HepG2 (cell line): ENCODE data around the gene HIVEP2. TPM values are rescaled to one million over a fixed set of nuclear protein-coding genes. Genes with fewer than 3 reads are reported as not detected.
A peak's percentile ranks its signal among the peaks of the same experiment; 100 is the strongest.

Source experiments
- ARHGAP35 ChIP-seq: sonication (generic); formaldehyde crosslinking; IDR thresholded peaks from 2 replicates; pipeline ENCODE4 v1.9.0; 2022; ENCODE audit warnings: mild to moderate bottlenecking, inconsistent platforms, moderate library complexity, missing genetic modification reagents, borderline replicate concordance
- CHD2 ChIP-seq: IDR thresholded peaks from 2 replicates; pipeline ENCODE4 v1.6.1; 2011; ENCODE audit warnings: low read depth, low read length, improper control_type of control experiment
- EEA1 ChIP-seq: sonication (generic); formaldehyde crosslinking; IDR thresholded peaks from 2 replicates; pipeline ENCODE4 v1.5.1; 2020; ENCODE audit warnings: mild to moderate bottlenecking, missing genetic modification reagents, borderline replicate concordance
- FOXP4 ChIP-seq: sonication (generic); formaldehyde crosslinking; IDR thresholded peaks from 2 replicates; pipeline ENCODE4 v1.4.0; 2020; ENCODE audit warnings: missing genetic modification reagents
- HMGA1 ChIP-seq: sonication (generic); formaldehyde crosslinking; conservative IDR thresholded peaks from 2 replicates; pipeline ENCODE4 v1.4.0; 2020; ENCODE audit warnings: missing genetic modification reagents
- MAX ChIP-seq: IDR thresholded peaks from 2 replicates; pipeline ENCODE4 v1.6.1; 2012; ENCODE audit warnings: inconsistent platforms
- MTF2 ChIP-seq: sonication (generic); formaldehyde crosslinking; IDR thresholded peaks from 2 replicates; pipeline ENCODE4 v1.5.0; 2020; ENCODE audit warnings: missing genetic modification reagents, borderline replicate concordance
- SATB2 ChIP-seq: sonication (generic); formaldehyde crosslinking; IDR thresholded peaks from 2 replicates; pipeline ENCODE4 v1.5.0; 2020; ENCODE audit warnings: missing genetic modification reagents
- SETDB1 ChIP-seq: sonication (generic); formaldehyde crosslinking; IDR thresholded peaks from 2 replicates; pipeline ENCODE4 v1.5.1; 2020; ENCODE audit warnings: missing genetic modification reagents, mild to moderate bottlenecking, borderline replicate concordance
- STAT6 ChIP-seq: sonication (generic); formaldehyde crosslinking; IDR thresholded peaks from 2 replicates; pipeline ENCODE4 v1.4.0; 2020; ENCODE audit warnings: missing genetic modification reagents, mild to moderate bottlenecking, borderline replicate concordance
- ZBTB10 ChIP-seq: sonication (generic); formaldehyde crosslinking; IDR thresholded peaks from 2 replicates; pipeline ENCODE4 v1.4.0; 2020; ENCODE audit warnings: missing genetic modification reagents, borderline replicate concordance
- ZBTB2 ChIP-seq: sonication (generic); formaldehyde crosslinking; IDR thresholded peaks from 2 replicates; pipeline ENCODE4 v1.8.0; 2022; ENCODE audit warnings: low read depth, missing genetic modification reagents
- ZBTB38 ChIP-seq: sonication (generic); formaldehyde crosslinking; IDR thresholded peaks from 2 replicates; pipeline ENCODE4 v1.5.1; 2020; ENCODE audit warnings: mild to moderate bottlenecking, missing genetic modification reagents
- ZFY ChIP-seq: sonication (generic); formaldehyde crosslinking; IDR thresholded peaks from 2 replicates; pipeline ENCODE4 v1.4.0; 2020; ENCODE audit warnings: missing genetic modification reagents
- ZNF430 ChIP-seq: sonication (generic); formaldehyde crosslinking; IDR thresholded peaks from 2 replicates; pipeline ENCODE4 v1.9.0; 2021; ENCODE audit warnings: mild to moderate bottlenecking, missing genetic modification reagents
- ZNF451 ChIP-seq: sonication (generic); formaldehyde crosslinking; IDR thresholded peaks from 2 replicates; pipeline ENCODE4 v1.5.0; 2020; ENCODE audit warnings: mild to moderate bottlenecking, missing genetic modification reagents
- ZNF547 ChIP-seq: sonication (generic); formaldehyde crosslinking; IDR thresholded peaks from 2 replicates; pipeline ENCODE4 v1.5.1; 2020; ENCODE audit warnings: mild to moderate bottlenecking, missing genetic modification reagents
- ZNF556 ChIP-seq: sonication (generic); formaldehyde crosslinking; IDR thresholded peaks from 2 replicates; pipeline ENCODE4 v1.4.0; 2020; ENCODE audit warnings: mild to moderate bottlenecking, missing genetic modification reagents, borderline replicate concordance
- ZNF605 ChIP-seq: sonication (generic); formaldehyde crosslinking; IDR thresholded peaks from 2 replicates; pipeline ENCODE4 v1.8.0; 2022; ENCODE audit warnings: mild to moderate bottlenecking, missing genetic modification reagents
- polyA plus RNA-seq, 8 experiments: library from polyadenylated mRNA; depleted of rRNA in 3 of 8; stranded (reverse) in 7 of 8; unstranded in 1 of 8; fragments of >200 nt; fragmentation: Illumina TruSeq in 4 of 8; extraction: Trizol in 4 of 8; gene quantifications; 2 replicates each; pipeline versions ENCODE4 v1.2.1 to v1.2.3, GENCODE V29; 2011 to 2016; ENCODE audit warnings: low read depth in 4 of 8, missing spikeins in 1 of 8, mixed read lengths in 1 of 8; ENCODE audit not compliant: insufficient read depth in 1 of 8
- total RNA-seq, 5 experiments: library from RNA; depleted of rRNA; stranded (reverse); fragments of >200 nt; fragmentation: Illumina TruSeq; extraction: Trizol; gene quantifications; 2 replicates each; pipeline ENCODE4 v1.2.3, GENCODE V29; 2016; ENCODE audit warnings: low read depth in 1 of 5

The HIVEP2 gene
- total and polyA plus RNA-seq, 2 of the 13 experiments (the other 11 are each of a cell fraction or from before 2014, with no cell fraction given): 3.4 to 12.9 TPM

GRCh38 chr6:142945446-142946180, 637 bp upstream of the HIVEP2 start (continued):
- TF ChIP-seq STAT6 (CRISPR knock-in tag) (no peak), FOXP4 (CRISPR knock-in tag) (no peak; the same call in 1 of the 2 replicates), ZNF430 (no peak), CHD2 (peak; percentile 81), ZNF547 (CRISPR knock-in tag) (0 out of 2 replicates have a peak, but pooled peaks have one; percentile 10), EEA1 (no peak; the same call in 1 of the 2 replicates), ZNF556 (CRISPR knock-in tag) (no peak), ZFY (CRISPR knock-in tag) (no peak), ZBTB2 (CRISPR knock-in tag) (peak; percentile 51), SETDB1 (CRISPR knock-in tag) (no peak), SATB2 (no peak), ZNF605 (CRISPR knock-in tag) (no peak; the same call in 1 of the 2 replicates), ZBTB10 (CRISPR knock-in tag) (0 out of 2 replicates have a peak, but pooled peaks have one; percentile 41), ARHGAP35 (CRISPR knock-in tag) (0 out of 2 replicates have a peak, but pooled peaks have one; percentile 55), HMGA1 (CRISPR knock-in tag) (no peak), MTF2 (CRISPR knock-in tag) (no peak), ZNF451 (CRISPR knock-in tag) (peak; percentile 16; the same call in 1 of the 2 replicates), ZBTB38 (CRISPR knock-in tag) (0 out of 2 replicates have a peak, but pooled peaks have one; percentile 69), MAX (peak; percentile 49)
